ENCODE measurements around the gene PACSIN1.

DNA sequence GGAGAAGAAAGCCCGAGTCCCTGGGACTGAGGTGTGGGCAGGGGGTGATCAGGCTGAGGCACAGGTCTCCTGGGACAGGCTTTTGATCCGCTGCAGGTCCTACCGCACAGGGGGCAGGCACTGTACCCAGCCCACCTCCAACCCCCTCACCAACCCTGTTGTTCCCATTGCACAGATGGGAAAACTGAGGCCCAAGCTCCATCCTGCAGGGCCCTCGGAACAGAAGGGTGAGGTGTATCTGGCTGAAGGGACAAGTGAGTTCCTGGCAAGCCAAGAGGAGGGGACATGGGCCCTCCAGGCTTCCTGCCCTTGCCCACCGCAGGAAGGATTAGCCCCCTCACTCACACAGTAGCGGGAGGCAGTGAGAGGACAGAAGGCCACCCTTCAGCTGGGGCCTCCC lies 106.7 kb downstream of the PACSIN1 start:
- TF ChIP-seq CTCF (IDR thresholded peaks at IDR 0.05) (no peak), POLR2A (IDR thresholded peaks at IDR 0.05) (no peak), POLR2AphosphoS5 (IDR thresholded peaks at IDR 0.05) (no peak), EP300 (IDR thresholded peaks at IDR 0.05) (no peak)
